UCSD-AML1 (cell line): ENCODE data around the gene CHRNA4.

Experiments
- DNase-seq: peaks from one replicate; lab custom pipeline; 2025; ENCODE audit not compliant: unreplicated experiment; lab: John Stamatoyannopoulos, UW

The CHRNA4 gene

GRCh38 chr20:63360850-63361518 lies at the start of gene CHRNA4:
TSS of gene CHRNA4 (minus strand) at chr20:63361349. CDS start at chr20:63361165, 184 bp downstream.
- no peak for DNase-seq

- DNase-seq, result no peak
Observed at GRCh38 chr20:63409834-63410435, 48.8 kb upstream of the CHRNA4 start.

- no peak for DNase-seq
Observed at GRCh38 chr20:63409066-63409833, 48.1 kb upstream of the CHRNA4 start.

GRCh38 chr20:63408684-63409046 lies 47.5 kb upstream of the CHRNA4 start:
- DNase-seq, result no peak

- no peak for DNase-seq
Observed at GRCh38 chr20:63407928-63408683, 47.0 kb upstream of the CHRNA4 start.

GRCh38 chr20:63406617-63407245 lies 45.6 kb upstream of the CHRNA4 start:
- no peak for DNase-seq

GRCh38 chr20:63406011-63406410 lies 44.9 kb upstream of the CHRNA4 start:
- DNase-seq, result no peak

GRCh38 chr20:63405102-63405730 lies 44.1 kb upstream of the CHRNA4 start:
- no peak for DNase-seq

- no peak for DNase-seq
Observed at GRCh38 chr20:63404129-63405085, 43.3 kb upstream of the CHRNA4 start.

- no peak for DNase-seq
Observed at GRCh38 chr20:63403403-63404105, 42.4 kb upstream of the CHRNA4 start.

- no peak for DNase-seq
Observed at GRCh38 chr20:63402860-63403220, 41.7 kb upstream of the CHRNA4 start.

GRCh38 chr20:63402181-63402859 lies 41.2 kb upstream of the CHRNA4 start:
- no peak for DNase-seq

GRCh38 chr20:63401384-63402110 lies 40.4 kb upstream of the CHRNA4 start:
- DNase-seq, result no peak

GRCh38 chr20:63400486-63401210 lies 39.5 kb upstream of the CHRNA4 start:
- no peak for DNase-seq

- DNase-seq, result no peak
Observed at GRCh38 chr20:63399596-63400375, 38.6 kb upstream of the CHRNA4 start.
